Heart left ventricle (tissue), 16 donors: ENCODE results near the gene CECR2. TPM values are rescaled to one million over a fixed set of nuclear protein-coding genes. Genes with fewer than 3 reads are reported as not detected.

Source experiments
- ATAC-seq, 4 donors: fragments of 200-7000 bp; cut with Tn5 transposase; one replicate each; pipeline ENCODE4 v1.9.1; 2020 to 2022; ENCODE audit warnings: moderate library complexity in 4 of 4, mild to moderate bottlenecking in 3 of 4, moderate number of reproducible peaks in 1 of 4
- DNase-seq, 5 donors: peaks; one replicate each; pipeline ENCODE4 v3.0.0-alpha.2; 2020
- H3K27ac ChIP-seq, 12 donors: fragments of 200-600 bp; sonication (generic) in 4 of 12; one replicate each; pipeline versions ENCODE4 v1.5.0 to v1.8.0; 2016 to 2022; ENCODE audit warnings: mild to moderate bottlenecking in 2 of 12
- H3K27me3 ChIP-seq, 9 donors: fragments of 200-600 bp; sonication (generic) in 2 of 9; one replicate each; pipeline versions ENCODE4 v1.5.1 to v1.8.0; 2016 to 2022; ENCODE audit warnings: mild to moderate bottlenecking in 3 of 9
- H3K36me3 ChIP-seq, 9 donors: fragments of 200-600 bp; sonication (generic) in 2 of 9; one replicate each; pipeline versions ENCODE4 v1.5.0 to v1.8.0; 2018 to 2022; ENCODE audit warnings: mild to moderate bottlenecking in 2 of 9
- H3K4me1 ChIP-seq, 12 donors: fragments of 200-600 bp; sonication (generic) in 4 of 12; one replicate each; pipeline versions ENCODE4 v1.5.0 to v1.8.0; 2016 to 2022; ENCODE audit warnings: mild to moderate bottlenecking in 3 of 12
- H3K4me3 ChIP-seq, 12 donors: fragments of 200-600 bp; sonication (generic) in 4 of 12; one replicate each; pipeline versions ENCODE4 v1.5.0 to v1.8.0; 2017 to 2022; ENCODE audit warnings: mild to moderate bottlenecking in 9 of 12, moderate library complexity in 4 of 12
- H3K9me3 ChIP-seq, 12 donors: fragments of 200-600 bp; sonication (generic) in 4 of 12; one replicate each; pipeline versions ENCODE4 v1.5.0 to v1.8.0; 2016 to 2022; ENCODE audit warnings: mild to moderate bottlenecking in 1 of 12
- POLR2A ChIP-seq, 2 donors: fragments of 450-650 bp; IDR thresholded peaks; one replicate each; pipeline ENCODE4 v1.6.1; 2017; ENCODE audit warnings: antibody characterized with exemption in 2 of 2, mild to moderate bottlenecking in 2 of 2, moderate library complexity in 2 of 2
- WGBS, 4 donors: extraction: QIAGEN DNeasy Blood & Tissue Kit in 2 of 4; methylation state at CpG; one replicate each; pipeline versions ENCODE4 v1.1.5 to v1.1.7; 2013 to 2018; 5-methylcytosine and 5-hydroxymethylcytosine counted together
- intact Hi-C, 10 donors: fragments of 100-400 bp; cut with DNase I; formaldehyde crosslinking; loops; one replicate each; pipeline versions ENCODE4 v1.11.1 to v1.14.2; 2022
- polyA plus RNA-seq, 2 donors: library from polyadenylated mRNA; stranded (reverse); fragments of 200-250 nt; gene quantifications; one replicate each; pipeline ENCODE4 v1.2.3, GENCODE V29; 2013
- total RNA-seq, 9 donors: library from RNA; depleted of rRNA in 2 of 9; stranded (reverse); fragments of >200 nt in 2 of 9; fragmentation: NEBNext Ultra II Directional in 3 of 9; extraction: Animal tissue kit (Norgen Biotek cat#: 25700) in 3 of 9; gene quantifications; one replicate each; pipeline versions ENCODE4 v1.1.0 to v1.2.4, GENCODE V29; 2016 to 2023
- TF ChIP-seq, protein P1 (sequence below), 12 donors: fragments of 200-600 bp; sonication (generic) in 4 of 12; IDR thresholded peaks; one replicate each; pipeline versions ENCODE4 v1.5.0 to v1.8.0; 2018 to 2022; ENCODE audit warnings: antibody characterized with exemption in 12 of 12, mild to moderate bottlenecking in 5 of 12
- donor health status: ischemic (EF 13 %, LVEDD 7.1; RV severe dilation, severe dysfunction).
- donor health status: healthy with polysubstance abuse.
- donor health status: DM: no; HTN: yes; CAD: no.
- donor health status: DM: no; HTN: no; CAD: no.
- donor health status: ischemic (EF 25% LVEDD 6.9; RV normal size, moderate dysfunction).
- donor health status: ischemic (EF 25% LVEDD 5.7; RV mildly dilated, moderate dysfunction).
- donor health status: healthy.
- donor health status: DM: yes; HTN: yes; CAD: no.
- donor health status: ischemic (EF 35%, LVEDD 5.7; RV mildly dilated, moderate dysfunction).
- donor health status: nonischemic (EF 11% LVEDD 7.7; RV severe dilation, severe dysfunction).
- donor health status: DM: yes; HTN: yes; CAD: no.
- donor health status: PGD.
- donor health status: ischemic (EF 29% LVEDD 5.4; RV normal size, mild dysfunction).
- donor health status: nonischemic (EF 23%, LVEDD 6.1; RV moderate dilation, normal function).

CECR2 gene
- total and polyA plus RNA-seq, 11 donors = 3.8 to 11.6 (median 6.8) TPM

DNA sequence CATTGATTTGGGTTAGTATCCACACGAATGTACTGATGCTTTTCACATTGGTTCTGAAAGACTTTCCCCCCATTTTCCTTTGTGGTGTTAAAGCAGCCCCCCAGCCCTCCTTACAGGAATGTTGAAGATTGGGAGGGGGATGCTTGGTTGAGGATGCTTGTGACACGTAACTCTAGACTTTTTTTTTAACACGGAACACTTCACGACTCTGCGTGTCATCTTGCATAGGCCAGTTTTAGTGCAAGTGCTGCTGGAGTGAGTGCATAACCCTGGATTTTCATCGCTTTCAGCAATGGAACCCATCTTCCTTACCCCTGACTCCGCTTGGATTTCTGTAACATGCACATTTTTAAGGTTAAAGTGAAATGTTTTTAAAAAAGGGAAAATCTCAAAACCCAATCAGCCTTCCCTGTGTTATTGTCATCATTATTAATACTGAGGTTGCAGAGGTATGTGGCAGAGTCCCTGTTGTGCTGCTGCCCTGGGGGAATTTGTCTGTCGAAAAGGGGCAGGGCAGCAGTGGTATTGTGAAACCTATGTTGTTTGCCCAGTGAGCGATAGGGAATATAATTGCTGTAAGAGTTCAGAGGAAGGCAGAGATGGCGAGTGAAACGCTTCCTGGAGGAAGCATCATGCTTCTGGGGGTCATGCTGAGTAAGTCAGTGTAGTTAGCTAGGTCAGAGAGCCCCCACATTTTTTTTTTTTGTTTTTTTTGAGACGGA lies 12.1 kb downstream of the CECR2 start:
- TF ChIP-seq POLR2A (IDR thresholded peaks at IDR 0.05) = no peak
- TF ChIP-seq, protein P1, sequence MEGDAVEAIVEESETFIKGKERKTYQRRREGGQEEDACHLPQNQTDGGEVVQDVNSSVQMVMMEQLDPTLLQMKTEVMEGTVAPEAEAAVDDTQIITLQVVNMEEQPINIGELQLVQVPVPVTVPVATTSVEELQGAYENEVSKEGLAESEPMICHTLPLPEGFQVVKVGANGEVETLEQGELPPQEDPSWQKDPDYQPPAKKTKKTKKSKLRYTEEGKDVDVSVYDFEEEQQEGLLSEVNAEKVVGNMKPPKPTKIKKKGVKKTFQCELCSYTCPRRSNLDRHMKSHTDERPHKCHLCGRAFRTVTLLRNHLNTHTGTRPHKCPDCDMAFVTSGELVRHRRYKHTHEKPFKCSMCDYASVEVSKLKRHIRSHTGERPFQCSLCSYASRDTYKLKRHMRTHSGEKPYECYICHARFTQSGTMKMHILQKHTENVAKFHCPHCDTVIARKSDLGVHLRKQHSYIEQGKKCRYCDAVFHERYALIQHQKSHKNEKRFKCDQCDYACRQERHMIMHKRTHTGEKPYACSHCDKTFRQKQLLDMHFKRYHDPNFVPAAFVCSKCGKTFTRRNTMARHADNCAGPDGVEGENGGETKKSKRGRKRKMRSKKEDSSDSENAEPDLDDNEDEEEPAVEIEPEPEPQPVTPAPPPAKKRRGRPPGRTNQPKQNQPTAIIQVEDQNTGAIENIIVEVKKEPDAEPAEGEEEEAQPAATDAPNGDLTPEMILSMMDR (IDR thresholded peaks at IDR 0.05) = no peak
- 75 to 83% (median 81%) methylated on average over 12 of the region's 12 CpGs for WGBS, 4 donors
- ATAC-seq (no peak), DNase-seq (no peak)
- intact Hi-C loops = loop anchor here in 1 of 10 donors (10.0 kb wide), 1 partner anchor 93 kb away; no protein-coding TSS in a partner anchor
- H3K36me3 ChIP-seq = no peaks in the 10 kb centered on the region
- H3K4me3 ChIP-seq = no peak overlapping the region
- no peaks in the 10 kb centered on the region for H3K27me3 ChIP-seq
- H3K4me1 ChIP-seq = peaks cover 0 to 30% (median 7%) of the 10 kb centered on the region in 12 donors
- H3K27ac ChIP-seq = peak overlapping the region in 1 of 12 donors; percentile 3
- H3K9me3 ChIP-seq = peaks cover 0 to 15% (median 2%) of the 10 kb centered on the region in 12 donors

GRCh38 chr22:17384612-17385330 lies 15.5 kb downstream of the CECR2 start:
- Histone ChIP-seq H3K4me3 (no peak overlapping the region), H3K36me3 (no peaks in the 10 kb centered on the region), H3K9me3 (peaks cover 0 to 15% (median 2%) of the 10 kb centered on the region in 12 donors), H3K27ac (no peak overlapping the region), H3K4me1 (peaks cover 0 to 12% (median 6%) of the 10 kb centered on the region in 12 donors), H3K27me3 (peaks cover 0 to 2% (median 0%) of the 10 kb centered on the region in 9 donors)
- ATAC-seq (no peak), DNase-seq (no peak)
- WGBS, 4 donors = 89 to 97% (median 93%) methylated on average over 7 of the region's 7 CpGs
- no peak for TF ChIP-seq POLR2A (IDR thresholded peaks at IDR 0.05)
- TF ChIP-seq, protein P1 (IDR thresholded peaks at IDR 0.05) = no peak
- intact Hi-C loops = loop anchor here in 2 of 10 donors (2.0 to 10.0 kb wide), 2 partner anchors 36 to 90 kb away; no protein-coding TSS in a partner anchor

GRCh38 chr22:17387356-17387755 lies 18.1 kb downstream of the CECR2 start:
- WGBS, 4 donors = 74 to 79% (median 77%) methylated on average over 9 of the region's 9 CpGs
- no peak for DNase-seq
- Histone ChIP-seq H3K27me3 (peaks cover 0 to 2% (median 0%) of the 10 kb centered on the region in 9 donors), H3K4me3 (no peak overlapping the region), H3K36me3 (no peaks in the 10 kb centered on the region), H3K9me3 (peaks cover 0 to 15% (median 2%) of the 10 kb centered on the region in 12 donors), H3K27ac (no peak overlapping the region), H3K4me1 (peaks cover 0 to 5% (median 0%) of the 10 kb centered on the region in 12 donors)
- ATAC-seq = no peak
- intact Hi-C loops = loop anchor here in 1 of 10 donors (10.0 kb wide), 1 partner anchor 87 kb away; no protein-coding TSS in a partner anchor
- TF ChIP-seq, protein P1 (IDR thresholded peaks at IDR 0.05) = no peak
- TF ChIP-seq POLR2A (IDR thresholded peaks at IDR 0.05) = no peak

DNA sequence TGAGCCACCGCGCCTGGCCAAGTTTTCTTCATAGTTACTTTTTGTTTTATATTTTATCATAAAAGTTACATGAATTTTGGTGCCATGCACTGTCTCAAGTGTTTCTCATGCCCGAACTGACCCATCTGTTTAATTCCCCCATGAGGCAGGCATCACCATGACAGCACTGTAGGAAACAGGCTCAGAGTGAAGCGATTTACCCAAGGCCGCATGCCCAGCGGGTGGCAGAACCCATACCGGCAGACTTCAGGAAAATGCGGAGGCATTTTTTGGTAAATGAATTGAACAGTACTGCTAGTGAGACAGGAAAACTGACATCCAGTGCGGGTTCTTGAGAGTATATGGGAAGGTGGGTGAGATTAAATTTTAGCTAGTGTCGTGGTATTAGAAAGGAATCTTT lies 19.0 kb downstream of the CECR2 start:
- DNase-seq (no peak), ATAC-seq (no peak)
- Histone ChIP-seq H3K9me3 (peaks cover 0 to 15% (median 2%) of the 10 kb centered on the region in 12 donors), H3K36me3 (no peaks in the 10 kb centered on the region), H3K27ac (no peak overlapping the region), H3K4me3 (no peak overlapping the region), H3K4me1 (peaks cover 0 to 5% (median 0%) of the 10 kb centered on the region in 12 donors), H3K27me3 (peaks cover 0 to 2% (median 0%) of the 10 kb centered on the region in 9 donors)
- 89 to 94% (median 93%) methylated on average over 10 of the region's 10 CpGs for WGBS, 4 donors
- intact Hi-C loops = loop anchor here in 1 of 10 donors (10.0 kb wide), 1 partner anchor 87 kb away; no protein-coding TSS in a partner anchor
- TF ChIP-seq, protein P1 (IDR thresholded peaks at IDR 0.05) = no peak
- no peak for TF ChIP-seq POLR2A (IDR thresholded peaks at IDR 0.05)
